ENCODE measurements around the gene VSTM4.

GRCh38 chr10:49116509-49117375 lies 1.4 kb upstream of the VSTM4 start:
- no peak for TF ChIP-seq ZBTB43 (CRISPR knock-in tag; IDR thresholded peaks at IDR 0.05)
- TF ChIP-seq, protein P1, sequence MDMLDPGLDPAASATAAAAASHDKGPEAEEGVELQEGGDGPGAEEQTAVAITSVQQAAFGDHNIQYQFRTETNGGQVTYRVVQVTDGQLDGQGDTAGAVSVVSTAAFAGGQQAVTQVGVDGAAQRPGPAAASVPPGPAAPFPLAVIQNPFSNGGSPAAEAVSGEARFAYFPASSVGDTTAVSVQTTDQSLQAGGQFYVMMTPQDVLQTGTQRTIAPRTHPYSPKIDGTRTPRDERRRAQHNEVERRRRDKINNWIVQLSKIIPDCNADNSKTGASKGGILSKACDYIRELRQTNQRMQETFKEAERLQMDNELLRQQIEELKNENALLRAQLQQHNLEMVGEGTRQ (CRISPR knock-in tag; IDR thresholded peaks at IDR 0.05), result no peak
- TF ChIP-seq, protein P2, sequence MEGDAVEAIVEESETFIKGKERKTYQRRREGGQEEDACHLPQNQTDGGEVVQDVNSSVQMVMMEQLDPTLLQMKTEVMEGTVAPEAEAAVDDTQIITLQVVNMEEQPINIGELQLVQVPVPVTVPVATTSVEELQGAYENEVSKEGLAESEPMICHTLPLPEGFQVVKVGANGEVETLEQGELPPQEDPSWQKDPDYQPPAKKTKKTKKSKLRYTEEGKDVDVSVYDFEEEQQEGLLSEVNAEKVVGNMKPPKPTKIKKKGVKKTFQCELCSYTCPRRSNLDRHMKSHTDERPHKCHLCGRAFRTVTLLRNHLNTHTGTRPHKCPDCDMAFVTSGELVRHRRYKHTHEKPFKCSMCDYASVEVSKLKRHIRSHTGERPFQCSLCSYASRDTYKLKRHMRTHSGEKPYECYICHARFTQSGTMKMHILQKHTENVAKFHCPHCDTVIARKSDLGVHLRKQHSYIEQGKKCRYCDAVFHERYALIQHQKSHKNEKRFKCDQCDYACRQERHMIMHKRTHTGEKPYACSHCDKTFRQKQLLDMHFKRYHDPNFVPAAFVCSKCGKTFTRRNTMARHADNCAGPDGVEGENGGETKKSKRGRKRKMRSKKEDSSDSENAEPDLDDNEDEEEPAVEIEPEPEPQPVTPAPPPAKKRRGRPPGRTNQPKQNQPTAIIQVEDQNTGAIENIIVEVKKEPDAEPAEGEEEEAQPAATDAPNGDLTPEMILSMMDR (IDR thresholded peaks at IDR 0.05), result no peak
- TF ChIP-seq ESRRA (CRISPR knock-in tag; IDR thresholded peaks at IDR 0.05; ENCODE audit: borderline replicate concordance), result no peak
- no peak for TF ChIP-seq ZNF232 (CRISPR knock-in tag; IDR thresholded peaks at IDR 0.05)

Data from WTC11 (cell line).